GM21737 (cell line): ENCODE measurements around the gene MTREX.

Source experiments
- ATAC-seq: cut with Tn5 transposase; IDR thresholded peaks from one replicate; pipeline ENCODE4 v1.9.1; 2021; ENCODE audit warnings: mild to moderate bottlenecking, moderate library complexity; ENCODE audit not compliant: unreplicated experiment

Gene MTREX

DNA sequence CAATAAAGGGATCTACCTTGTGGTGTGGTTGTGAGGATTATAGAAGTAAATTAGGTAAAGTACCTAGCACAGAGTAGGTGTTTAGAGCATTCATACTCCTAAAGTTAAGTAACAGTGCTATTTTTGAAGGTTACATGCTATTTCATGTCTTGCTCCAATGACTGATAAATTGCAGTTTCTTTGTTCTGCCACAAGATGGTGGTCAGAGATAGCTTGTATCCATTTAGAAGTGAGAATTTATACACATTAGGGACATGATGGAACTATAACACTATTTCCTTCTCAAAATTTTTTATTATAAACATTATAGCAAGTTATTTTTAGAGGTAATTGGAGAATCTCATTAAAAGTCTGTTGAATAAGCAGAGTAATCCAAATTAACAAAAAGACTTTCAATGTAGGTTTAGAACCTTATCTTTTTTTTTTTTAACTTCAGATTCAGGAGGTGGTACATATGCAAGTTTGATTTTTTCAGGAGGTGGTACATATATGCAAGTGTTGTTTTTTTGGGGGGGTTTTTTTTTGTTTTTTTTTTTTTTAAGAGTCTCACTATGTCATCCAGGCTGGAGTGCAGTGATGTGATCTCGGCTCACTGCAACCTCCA is 17.1 kb downstream of the MTREX start:
- no peak for ATAC-seq

DNA sequence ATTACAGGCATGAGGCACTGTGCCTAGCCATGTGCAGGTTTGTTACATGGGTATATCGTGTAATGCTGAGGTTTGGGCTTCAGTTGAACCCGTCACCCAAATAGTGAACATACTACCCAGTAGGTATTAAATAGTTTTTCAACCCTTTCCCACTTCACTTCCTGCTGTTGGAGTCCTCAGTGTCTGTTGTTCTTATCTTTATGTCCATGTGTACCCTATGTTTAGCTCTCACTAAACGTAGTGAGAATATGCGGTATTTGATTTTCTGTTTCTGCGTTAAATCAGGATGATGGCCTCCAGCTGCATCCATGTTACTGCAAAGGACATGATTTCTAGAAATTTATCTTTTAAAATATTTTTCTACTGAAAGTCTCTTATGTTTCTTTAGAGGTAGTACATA is 17.8 kb downstream of the MTREX start:
- no peak for ATAC-seq

GRCh38 chr5:55327281-55327680 is 19.5 kb downstream of the MTREX start:
- ATAC-seq = no peak

GRCh38 chr5:55331321-55331720 is 23.5 kb downstream of the MTREX start:
- ATAC-seq = no peak

GRCh38 chr5:55333017-55333416 is 25.2 kb downstream of the MTREX start:
- no peak for ATAC-seq

- ATAC-seq = no peak
Measured at GRCh38 chr5:55333811-55334210, 26.0 kb downstream of the MTREX start.

- no peak for ATAC-seq
Measured at GRCh38 chr5:55338092-55338613, 30.4 kb downstream of the MTREX start.

GRCh38 chr5:55338810-55339243 is 31.0 kb downstream of the MTREX start:
- peak; percentile 52 for ATAC-seq

DNA sequence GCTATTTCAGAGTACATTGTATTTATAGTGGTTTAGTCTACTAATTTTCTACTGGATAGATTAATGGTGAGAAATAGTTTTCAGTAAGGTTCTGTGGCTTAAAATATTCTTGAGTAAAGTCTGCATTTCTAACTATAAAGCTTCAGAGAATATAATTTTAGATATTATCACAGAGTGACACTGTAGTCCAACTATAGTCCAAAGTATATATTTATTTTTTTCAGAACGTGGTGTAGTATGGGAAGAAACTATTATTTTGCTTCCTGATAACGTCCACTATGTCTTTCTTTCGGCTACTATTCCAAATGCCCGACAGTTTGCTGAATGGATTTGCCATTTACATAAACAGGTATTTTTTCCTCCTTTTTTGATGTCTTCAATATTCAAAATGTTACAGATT is 35.3 kb downstream of the MTREX start:
- no peak for ATAC-seq

DNA sequence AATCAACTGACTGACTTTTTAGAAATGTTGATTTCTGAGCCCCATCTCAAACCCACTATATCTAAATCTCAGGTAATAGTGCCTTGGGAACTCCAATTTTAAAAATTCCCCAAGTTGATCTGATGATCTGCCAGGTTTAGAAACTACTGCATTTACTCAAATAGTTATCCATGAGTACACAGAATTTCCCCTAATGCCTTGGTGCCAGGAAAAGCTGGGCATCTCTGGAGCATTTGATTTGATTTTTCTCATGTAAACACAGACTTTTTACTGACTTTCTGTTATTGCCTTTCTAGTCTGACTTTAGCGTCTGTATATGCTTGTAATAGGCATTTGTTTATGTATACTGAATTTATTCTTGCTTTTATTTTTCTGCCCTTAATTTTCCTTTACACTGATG is 35.8 kb downstream of the MTREX start:
- ATAC-seq = no peak

DNA sequence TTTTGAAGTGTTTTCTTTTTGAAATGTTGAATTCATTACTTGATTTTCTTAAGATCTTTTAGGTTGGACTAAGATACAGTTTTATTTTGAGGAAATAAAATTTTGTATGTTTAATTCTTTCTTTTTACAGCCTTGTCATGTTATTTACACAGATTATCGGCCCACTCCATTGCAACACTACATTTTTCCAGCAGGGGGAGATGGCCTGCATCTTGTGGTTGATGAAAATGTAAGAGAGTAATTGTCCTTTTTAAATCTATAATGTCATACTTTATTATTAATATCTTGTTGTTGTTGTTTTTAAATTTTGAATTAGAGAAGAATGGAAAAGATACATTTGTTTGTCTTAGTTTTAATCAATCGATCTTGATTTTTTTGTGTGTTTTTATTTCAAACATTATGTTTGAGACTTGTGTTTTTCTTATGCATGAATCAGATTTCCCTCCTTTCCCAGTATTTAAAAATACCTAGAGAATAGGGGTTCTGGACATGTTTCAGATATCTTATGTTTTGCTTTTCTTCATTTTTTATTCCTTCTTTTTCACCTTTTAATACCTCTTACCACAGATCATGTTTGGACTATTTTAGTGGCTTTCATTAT is 36.7 kb downstream of the MTREX start:
- no peak for ATAC-seq

- ATAC-seq = no peak
Measured at GRCh38 chr5:55345327-55345726, 37.5 kb downstream of the MTREX start.

DNA sequence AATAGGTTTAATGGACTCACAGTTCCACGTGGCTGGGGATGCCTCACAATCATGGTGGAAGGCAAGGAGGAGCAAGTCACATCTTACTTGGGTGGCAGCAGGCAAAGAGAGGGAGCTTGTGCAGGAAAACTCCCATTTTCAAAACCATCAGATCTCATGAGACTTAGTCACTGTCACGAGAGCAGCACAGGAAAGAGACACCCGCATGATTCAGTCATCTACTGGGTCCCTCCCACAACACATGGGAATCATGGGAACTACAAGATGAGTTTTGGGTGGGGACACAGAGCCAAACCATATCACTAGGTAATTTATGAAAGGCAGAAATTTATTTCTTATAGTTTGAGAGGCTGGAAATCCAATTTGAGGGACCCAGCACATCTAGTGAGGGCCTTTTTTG is 40.0 kb downstream of the MTREX start:
- ATAC-seq = no peak

- ATAC-seq = no peak
Measured at GRCh38 chr5:55350754-55351153, 43.0 kb downstream of the MTREX start.

DNA sequence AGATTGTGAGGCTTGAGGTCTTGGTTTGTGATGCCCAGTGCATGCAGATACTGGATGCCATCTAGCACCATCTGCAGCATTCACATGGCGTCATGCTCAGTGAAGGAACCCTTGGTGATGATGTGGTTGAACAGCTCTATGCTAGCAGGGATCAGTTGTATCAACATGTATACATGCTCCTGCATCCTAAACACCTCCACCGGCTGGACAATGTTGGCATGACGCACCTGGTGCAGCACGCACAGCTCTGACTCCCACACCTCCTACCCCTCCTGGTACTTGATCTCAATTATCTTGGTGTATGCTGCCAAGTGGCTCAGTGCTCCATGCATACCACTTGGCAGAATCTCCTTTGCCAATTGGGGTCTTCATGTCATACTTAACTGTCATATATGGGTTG is 49.1 kb downstream of the MTREX start:
- no peak for ATAC-seq

- ATAC-seq = no peak
Measured at GRCh38 chr5:55360190-55360589, 52.4 kb downstream of the MTREX start.

- ATAC-seq = no peak
Measured at GRCh38 chr5:55363856-55364255, 56.1 kb downstream of the MTREX start.

DNA sequence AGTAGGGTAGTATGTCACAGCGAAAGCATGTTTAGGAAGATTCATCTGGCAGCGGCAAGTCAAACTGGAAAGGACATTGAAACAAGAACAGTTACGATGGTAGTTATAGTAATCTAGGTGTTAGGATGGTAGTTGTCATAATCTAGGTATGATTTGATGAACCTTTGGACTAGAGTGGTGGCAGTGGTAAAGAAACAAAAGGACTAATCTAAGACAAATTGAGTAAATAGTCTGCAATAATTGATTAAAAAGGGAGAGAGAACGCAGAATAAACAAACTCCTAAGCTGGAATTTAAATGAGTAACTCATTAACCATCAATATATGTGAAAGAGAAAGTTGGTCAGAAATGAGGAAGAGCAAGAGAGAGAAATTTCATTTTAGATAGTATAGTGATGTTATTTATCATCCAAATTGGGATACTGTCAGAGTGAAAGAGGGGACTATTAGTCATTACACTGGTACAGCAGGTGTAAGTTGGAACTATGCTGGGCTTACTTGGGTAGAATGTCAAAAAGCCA is 56.8 kb downstream of the MTREX start:
- peak; percentile 95 for ATAC-seq

- ATAC-seq = no peak
Measured at GRCh38 chr5:55370291-55370925, 62.6 kb downstream of the MTREX start.

GRCh38 chr5:55371145-55371544 is 63.4 kb downstream of the MTREX start:
- no peak for ATAC-seq

DNA sequence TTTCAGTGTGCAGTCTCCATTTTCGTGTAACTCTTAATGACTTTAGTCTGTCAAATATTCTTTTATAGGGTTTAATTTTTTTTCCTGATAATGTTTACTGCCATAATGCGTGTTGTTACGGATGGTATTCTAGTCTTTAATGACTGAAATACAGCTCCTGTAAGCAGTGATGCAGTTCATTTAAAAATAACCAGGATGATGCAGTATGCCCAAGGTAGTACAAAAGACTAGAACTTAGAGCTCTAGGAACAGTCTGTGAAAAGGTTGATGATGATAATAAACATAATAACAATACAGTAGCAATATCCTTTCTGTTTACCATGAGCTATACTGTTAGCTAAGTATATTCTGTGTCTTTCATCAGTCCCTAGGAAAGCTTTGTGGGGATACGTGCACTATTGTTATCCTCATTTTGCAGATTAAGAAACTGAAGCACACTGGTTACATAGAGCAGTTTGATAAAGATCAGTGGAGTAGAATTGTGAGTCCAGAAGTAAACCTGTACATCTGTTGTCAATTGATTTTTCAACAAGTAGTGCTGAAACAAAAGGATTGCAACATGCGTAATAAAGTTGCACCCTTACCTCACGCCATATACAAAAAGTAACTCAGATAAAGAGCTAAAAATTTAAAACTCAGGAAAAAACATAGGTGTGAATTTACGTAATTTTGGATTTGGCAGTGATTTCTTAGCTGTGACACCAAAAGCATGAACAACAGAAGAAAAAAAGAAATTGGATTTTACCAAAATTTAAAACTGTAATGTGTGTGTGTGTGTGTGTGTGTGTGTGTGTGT is 64.5 kb downstream of the MTREX start:
- ATAC-seq = no peak
